DMS79 treated with DMSO at 0.1 percent for 48 hours (cell line): ENCODE measurements around the gene CCDC117.
"Not testable (repeated sequence)": the region's sequence is repeated elsewhere in the genome, so short reads cannot be mapped to it uniquely, and the experiment has no call there.

Experiments used
- DNase-seq: peaks from one replicate; lab custom pipeline; 2025; lab: John Stamatoyannopoulos, UW

The CCDC117 gene, protein sequence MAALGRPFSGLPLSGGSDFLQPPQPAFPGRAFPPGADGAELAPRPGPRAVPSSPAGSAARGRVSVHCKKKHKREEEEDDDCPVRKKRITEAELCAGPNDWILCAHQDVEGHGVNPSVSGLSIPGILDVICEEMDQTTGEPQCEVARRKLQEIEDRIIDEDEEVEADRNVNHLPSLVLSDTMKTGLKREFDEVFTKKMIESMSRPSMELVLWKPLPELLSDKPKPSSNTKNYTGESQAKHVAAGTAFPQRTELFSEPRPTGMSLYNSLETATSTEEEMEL

DNA sequence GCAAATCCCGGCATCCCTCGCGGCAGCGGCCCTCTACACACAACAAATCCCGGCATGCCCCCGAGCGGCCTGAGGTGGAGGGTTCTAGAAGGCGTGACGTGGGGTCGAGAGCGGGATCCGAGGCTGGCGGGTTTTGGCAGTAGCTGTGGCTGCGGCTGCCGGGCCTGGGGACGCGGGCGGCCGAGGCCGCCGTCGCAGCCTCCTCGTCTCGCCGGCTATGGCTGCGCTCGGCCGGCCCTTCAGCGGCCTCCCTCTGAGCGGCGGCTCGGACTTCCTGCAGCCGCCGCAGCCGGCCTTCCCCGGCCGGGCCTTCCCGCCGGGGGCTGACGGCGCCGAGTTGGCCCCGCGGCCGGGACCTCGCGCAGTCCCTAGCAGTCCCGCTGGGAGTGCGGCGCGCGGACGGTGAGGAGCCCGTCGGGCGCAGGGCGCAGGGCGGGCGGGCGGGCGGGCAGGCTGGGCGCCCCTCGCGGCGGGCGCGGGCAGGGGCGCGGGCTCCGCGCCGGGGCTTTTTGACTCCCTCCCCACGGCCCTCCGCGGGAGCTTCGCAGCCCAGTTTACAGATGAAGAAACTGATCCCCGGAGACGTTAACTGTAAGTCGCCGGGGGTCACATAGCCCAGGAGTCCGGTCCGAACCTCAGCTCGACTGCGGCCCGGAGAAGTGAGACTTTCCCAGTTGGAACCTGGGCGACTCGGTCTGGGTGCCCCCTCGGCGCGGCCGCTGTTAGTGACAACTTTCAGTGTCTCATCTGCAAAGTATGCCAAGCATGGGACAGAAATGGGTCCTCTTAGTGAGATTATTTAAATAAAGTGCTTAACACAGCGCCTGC lies at the start of gene CCDC117:
Gene CCDC117, plus strand, starts transcription at position 63 of the 828 bp plus-strand sequence. Its CDS starts 155 bp downstream, at position 218.
- peak; percentile 76 for DNase-seq

DNA sequence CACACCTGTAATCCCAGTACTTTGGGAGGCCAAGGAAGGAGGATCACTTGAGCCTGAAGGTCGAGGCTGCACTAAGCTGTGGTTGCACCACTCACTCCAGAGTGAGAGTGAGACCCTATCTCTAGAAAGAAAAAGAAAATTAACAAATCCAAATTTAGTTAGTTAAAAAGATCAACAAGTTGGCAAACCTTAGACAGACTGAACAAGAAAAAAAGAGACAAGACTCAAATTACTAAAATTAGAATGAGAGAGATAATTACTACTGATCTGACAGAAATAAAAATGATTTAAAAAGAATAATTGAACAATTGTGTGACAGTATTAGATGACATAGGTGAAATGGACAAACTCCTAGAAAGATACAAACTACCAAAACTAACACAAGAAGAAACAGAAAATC lies 44.5 kb upstream of the CCDC117 start:
- DNase-seq: no peak

DNA sequence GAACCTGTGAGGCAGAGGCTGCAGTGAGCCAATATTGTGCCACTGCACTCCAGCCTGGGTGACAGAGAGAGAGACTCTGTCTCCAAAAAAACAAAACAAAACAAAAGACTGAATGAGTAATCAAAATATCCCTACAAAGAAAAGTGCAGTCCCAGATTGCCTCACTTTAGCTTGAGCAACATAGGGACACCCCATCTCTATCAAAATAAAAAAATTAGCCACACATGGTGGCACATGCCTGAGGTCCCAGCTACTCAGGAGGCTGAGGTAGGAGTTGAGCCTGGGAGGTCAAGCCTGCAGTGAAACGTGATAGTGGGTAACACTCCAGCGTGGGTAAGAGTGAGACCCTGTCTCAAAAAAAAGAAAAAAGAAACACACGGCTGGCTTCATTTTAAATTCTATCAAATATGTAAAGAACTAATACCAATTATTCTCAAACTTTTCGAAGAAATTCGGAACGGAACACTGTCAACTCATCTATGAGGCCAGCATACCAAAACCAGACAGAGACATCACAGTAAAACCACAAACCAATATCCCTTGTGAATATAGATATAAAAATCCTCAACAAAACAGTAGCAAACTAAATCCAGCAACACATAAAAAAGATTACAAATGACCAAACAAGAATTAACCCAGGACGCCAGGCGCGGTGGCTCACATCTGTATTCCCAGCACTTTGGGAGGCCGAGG lies 43.7 kb upstream of the CCDC117 start:
- DNase-seq: no peak

DNA sequence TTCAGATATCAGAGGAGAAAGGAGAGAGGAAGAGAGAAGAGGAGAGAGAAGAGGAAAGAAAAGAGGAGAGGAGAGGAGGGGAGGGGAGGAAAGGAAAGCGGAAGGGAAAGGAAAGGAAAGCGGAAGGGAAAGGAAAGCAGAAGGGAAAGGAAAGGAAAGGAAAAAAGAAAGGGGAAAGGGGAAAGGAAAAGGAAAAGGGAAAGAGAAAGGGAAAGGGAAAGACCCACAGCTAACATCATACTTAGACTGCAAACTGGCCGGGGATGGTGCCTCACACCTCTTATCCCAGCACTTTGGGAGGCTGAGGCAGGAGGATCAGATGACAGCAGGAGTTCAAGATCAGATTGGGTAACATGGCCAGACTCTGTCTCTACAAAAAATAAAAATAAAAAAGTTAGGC lies 42.3 kb upstream of the CCDC117 start:
- no peak for DNase-seq

DNA sequence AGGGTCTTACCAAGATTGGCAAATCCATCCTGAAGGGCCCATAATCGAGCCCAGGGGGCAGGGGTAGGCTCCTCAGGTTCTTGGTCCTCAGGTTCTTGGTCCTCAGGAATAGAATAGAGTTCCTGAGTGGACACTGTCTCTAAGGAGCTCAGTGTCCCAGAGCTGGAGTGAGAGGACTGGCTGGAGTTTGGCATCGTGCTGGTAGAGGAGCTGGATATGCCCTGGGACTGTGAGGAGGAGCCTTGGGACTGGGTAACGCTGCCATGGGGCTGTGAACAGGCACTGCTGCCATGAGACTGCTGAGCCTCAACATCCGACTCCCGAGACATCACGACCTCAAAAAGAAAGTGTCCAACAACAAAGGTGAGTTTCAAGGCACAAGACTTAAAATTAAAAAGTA lies 38.1 kb upstream of the CCDC117 start:
- DNase-seq: peak; percentile 71

DNA sequence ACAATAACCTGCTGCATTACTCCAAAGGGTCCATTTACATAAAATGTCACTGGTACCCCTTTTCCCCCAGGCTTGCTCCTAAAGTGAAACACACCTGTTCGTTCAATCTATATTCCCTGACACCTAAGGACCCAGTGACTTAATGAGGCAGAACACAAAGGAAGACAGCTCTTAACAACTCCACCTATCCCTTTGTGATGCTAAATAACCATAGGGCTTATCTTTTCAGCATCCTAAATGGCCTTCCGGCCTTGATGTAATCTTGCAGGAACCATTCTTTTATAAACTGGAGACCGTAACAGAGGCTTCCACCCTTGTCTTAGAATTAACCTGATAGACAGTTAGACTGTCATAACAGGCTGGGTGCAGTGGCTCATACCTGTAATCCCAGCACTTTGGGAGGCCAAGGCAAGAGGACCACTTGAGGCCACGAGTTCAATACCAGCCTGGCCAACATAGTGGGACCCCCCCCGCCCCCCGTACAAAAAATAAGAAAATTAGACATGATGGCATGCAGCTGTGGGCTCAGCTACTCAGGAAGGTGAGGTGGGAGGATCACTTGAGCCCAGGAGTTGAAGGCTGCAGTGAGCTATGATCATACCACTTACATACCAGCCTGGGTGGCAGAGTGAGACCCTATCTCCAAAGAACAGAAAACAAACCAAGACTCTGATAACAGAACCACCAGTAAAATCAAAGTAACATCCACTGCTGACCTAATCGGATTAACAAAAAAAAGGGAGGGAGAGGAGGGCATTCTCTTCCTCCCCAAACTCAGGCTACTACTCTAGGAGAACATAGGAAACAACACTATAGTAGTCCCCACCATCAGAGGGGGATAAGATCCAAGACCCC lies 36.0 kb upstream of the CCDC117 start:
- no peak for DNase-seq

DNA sequence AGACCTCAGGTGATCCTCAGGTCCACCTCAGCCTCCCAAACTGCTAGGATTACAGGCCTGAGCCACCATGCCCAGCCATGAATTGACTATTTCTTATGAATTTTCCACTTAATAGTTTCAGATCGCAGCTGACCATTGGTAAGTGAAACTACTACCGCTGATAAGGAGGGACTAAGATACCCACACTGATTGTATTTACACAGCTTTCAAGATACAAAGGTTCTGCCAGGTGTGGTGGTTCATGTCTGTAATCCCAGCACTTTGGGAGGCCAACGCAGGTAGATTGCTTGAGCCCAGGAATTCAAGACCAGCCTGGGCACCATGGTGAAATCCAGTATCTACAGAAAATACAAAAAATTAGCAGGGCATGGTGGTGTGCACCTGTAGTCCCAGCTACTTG lies 34.8 kb upstream of the CCDC117 start:
- no peak for DNase-seq

DNA sequence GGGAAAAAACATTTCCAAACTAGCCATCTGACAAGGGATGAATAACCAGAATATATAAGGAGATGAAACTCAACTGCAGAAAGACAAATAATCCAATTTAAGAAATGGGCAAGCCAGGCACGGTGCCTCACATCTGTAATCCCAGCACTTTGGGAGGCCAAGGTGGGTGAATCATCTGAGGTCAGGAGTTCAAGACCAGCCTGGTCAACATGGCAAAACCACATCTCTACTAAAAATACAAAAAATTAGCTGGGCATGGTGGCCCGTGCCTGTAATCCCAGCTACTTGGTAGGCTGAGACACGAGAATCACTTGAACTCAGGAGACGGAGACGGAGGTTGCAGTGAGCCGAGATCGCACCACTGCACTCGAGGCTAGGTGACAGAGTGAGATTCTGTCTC lies 33.6 kb upstream of the CCDC117 start:
- DNase-seq: not testable (repeated sequence)

DNA sequence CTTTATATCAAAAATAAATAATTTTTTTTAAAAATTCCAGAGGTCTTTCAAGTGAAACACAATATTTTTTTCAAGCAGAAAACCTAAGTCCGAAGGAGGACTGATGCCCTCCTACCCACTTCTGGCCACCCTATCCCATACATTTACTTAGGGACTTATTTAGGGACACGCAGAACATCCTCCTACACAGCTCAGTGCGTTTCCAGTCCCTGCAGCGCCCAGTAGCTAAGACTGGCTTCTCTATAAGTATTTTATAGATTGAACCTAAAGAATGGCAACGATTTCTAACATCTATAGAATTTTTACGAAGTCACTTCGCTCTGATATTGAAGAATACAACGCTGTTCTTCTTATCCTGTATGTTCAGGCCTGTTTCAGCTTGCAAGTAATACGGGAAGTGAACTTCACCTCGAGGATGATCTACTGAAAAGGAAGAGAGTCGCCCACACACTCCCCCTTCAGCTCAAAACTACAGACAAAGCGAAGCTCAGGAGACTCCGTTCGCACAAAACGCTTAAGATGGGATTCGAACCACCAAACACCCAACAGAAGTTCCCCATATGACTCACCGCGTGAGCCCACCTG lies 31.2 kb upstream of the CCDC117 start:
- DNase-seq: no peak

DNA sequence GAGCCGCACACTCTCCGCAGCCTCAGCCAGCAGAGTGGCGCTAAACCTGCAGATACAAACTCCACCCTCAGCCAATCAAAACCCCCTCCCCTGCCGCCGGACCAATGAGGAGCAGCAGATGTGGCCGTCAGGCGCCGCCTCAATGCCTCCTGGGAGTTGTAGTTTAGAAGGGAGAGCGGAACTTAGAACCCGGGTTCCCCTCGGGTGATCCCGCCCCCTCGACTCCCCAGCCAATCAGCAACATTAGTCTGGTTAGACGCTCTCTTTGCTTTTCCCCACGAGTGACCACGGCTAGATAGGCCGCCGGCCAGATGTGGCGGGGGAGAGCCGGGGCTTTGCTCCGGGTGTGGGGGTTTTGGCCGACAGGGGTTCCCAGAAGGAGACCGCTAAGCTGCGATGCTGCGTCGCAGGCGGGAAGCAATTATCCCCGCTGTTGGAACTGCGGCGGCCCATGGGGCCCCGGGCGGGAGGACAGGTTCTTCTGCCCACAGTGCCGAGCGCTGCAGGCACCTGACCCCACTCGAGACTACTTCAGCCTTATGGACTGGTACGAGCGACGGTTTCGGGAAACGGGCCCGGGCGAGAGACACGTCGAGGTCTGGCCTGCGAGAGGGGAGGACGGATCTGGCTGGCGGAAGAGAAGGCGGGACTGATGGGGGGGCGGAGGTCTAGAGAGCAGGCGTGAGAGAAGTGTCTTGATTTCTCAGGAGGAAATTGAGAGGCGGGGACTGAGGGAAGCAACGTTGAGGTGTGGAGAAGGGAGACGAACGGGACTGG lies 30.5 kb upstream of the CCDC117 start, which contains the start of the genes CHEK2 and HSCB:
Gene CHEK2, minus strand, starts transcription at position 36 of the 777 bp plus-strand sequence. CDS start 7,099 bp downstream, outside the sequence.
Gene HSCB, plus strand, starts transcription at position 255 of the 777 bp plus-strand sequence. Its CDS starts 57 bp downstream, at position 312.
- peak; percentile 80 for DNase-seq

DNA sequence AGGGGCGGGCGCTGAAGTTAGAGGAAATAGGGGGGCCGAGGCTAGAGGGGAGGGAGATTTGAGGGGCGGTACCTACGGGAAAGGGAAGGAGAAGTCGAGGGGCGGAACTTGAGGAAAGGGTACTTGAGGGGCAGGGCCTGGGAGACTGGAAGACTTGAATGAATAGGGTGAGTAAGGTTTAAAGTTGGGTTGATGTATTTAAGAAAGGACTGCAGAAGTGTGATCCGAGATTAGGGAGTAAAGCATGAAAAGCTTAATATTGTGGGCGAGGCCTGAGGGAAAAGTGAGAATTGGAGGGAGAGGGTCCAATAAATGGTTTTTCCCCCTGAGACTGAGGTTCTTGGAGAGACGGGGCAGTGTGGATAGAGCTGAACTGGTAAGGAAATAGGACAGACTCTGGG lies 29.9 kb upstream of the CCDC117 start:
- DNase-seq: peak; percentile 88

DNA sequence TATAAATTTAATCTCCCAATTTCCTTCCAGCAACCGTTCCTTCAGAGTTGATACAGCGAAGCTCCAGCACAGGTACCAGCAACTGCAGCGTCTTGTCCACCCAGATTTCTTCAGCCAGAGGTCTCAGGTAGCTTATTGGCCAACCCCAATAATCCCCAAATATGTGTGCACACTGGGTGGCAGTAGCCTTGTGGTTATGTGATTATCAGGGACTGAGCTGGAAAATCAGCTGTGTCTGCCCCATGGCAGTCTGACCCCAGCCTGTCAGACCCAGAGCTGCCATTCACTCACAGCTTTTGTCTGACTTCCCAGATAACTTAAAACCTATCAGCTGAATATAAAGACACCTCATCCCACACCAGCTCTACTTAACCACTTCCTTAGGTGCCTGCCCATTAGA lies 28.6 kb upstream of the CCDC117 start:
- DNase-seq: no peak

DNA sequence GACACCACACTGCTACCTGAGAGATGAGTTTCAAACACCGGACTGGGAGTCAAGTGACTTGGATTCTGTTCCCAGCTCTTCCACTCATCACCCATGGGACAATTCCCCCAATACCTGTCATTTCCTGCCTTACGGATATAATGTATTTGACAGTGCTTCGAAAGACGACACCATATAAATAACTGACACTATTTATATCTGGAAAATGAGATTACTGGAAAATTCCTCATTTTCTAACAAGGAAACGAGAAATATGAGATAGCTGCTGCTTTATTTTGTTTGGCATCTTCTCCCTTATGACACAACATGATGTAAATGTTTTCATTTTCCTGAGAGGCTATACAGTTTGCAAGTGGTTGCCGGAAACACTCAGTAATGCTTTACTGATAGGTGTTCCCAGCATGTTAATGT lies 22.0 kb upstream of the CCDC117 start:
- no peak for DNase-seq

DNA sequence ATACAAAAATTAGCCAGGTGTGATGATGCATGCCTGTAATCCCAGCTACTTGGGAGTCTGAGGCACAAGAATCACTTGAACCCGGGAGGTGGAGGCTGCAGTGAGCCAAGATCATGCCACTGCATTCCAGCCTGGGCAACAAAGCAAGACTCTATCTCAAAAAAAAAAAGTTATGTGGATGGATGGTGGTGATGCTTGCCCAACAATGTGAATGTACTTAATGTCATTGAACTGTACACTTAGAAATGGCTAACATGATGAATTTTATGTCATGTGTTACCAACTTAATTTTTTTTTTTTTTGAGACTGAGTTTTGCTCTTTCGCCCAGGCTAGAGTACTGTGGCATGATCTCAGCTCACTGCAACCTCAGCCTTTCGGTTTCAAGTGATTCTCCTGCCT lies 18.0 kb upstream of the CCDC117 start:
- not testable (repeated sequence) for DNase-seq

DNA sequence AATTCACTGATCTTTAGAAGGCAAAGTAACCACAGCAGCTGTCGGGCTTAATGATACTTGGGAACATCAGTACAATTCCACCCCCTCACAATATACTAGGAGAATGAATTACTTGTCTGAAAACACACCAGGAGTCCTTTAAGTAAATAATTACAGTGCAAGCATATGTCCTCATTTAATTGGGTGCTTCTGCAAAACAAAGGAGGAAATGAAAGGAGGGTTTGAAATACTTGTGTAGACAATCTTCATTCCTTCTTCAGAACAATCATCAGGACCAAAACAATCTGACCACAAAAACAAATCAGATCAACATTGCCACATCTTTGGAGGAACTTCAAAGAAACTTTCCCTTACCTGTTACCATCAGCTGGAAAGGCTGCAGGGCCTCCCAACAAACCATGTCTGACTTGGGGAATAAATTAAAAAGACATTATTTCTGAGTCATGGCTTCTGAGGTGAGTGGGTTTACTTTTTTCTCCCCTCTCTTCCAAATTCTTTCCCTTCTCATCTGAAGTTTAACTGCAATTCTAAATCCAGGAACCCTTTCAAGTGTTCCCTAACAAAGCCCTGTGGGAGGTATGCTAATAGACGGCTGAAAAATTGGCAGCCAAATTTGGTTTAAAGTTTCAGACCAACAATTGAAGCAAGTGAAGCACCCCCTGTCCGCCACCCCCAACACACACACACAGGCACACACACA lies 12.5 kb upstream of the CCDC117 start:
- DNase-seq: peak; percentile 8

DNA sequence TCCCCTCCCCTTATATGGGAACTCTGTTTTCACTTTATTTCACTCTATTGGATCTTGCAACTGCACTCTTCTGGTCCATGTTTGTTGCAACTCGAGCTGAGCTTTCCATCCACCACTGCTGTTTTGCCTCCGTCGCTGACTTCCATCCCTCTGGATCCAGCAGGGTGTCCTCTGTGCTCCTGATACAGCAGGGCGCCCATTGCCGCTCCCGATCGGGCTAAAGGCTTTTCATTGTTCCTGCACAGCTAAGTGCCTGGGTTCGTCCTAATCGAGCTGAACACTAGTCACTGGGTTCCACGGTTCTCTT lies 11.1 kb upstream of the CCDC117 start:
- no peak for DNase-seq

DNA sequence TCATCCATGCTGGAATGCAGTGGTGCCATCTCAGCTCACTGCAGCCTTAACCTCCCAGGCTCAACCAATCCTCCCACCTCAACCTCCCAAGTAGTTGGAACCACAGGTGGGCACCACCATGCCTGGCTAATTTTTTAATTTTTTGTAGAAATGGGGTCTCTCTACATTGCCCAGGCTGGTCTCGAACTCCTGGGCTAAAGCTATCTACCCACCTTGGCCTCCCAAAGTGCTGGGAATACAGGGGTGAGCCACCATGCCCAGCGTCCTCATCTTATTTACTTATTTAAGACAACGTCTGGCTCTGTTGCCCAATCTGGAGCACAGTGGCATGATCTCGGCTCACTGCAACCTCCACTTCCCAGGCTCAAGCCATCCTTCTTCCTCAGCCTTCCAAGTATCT lies 10.5 kb upstream of the CCDC117 start:
- not testable (repeated sequence) for DNase-seq

DNA sequence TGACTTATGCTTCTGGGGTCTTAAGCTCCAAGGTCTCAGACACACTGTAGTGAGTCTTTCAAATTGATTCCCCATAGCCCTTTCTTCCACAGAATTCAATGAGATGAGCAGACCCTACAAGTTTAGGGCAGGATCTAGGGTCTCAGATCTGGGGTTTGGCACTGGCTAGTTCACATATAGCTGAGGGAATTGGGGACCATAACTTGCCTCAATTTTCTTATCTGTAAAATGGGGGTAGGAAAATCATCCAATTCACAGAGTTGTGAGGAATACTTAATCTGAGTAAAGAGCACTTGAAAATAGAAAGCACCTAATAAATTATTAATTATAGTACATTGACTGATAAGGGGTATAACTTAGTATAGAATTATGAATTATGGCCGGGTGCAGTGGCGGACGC lies 5.9 kb upstream of the CCDC117 start:
- DNase-seq: no peak

DNA sequence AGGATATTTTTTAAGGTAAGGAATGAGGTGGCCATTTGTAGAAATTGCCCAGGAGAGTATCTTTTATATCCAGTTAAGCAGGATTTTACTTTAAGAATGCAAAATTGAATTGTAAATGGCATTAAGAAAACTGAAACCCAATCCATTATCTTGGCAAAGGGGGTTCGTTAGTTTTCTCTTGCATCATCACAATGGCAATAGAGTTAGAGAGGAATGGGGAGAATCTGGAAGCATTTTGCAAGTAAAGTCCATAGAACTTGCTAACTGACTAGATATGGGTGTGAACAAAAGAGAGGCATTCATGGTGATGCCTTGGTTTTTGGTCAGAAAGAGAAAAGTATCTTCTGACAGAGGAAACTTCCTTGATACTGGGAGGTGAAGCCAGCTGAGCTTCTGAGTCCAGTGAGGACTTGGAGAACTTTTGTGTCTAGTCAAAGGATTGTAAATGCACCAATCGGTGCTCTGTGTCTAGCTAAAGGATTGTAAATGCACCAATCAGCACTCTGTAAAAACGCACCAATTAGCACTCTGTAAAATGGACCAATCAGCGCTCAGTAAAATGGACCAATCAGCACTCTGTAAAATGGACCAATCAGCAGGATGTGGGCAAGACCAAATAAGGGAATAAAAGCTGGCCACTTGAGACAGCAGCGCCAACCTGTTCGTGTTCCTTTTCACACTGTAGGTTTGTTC lies 3.6 kb upstream of the CCDC117 start:
- no peak for DNase-seq
